Hepatocyte (in vitro differentiated cells): ENCODE data around the gene SLC1A4. TPM values are rescaled to one million over a fixed set of nuclear protein-coding genes. Genes with fewer than 3 reads are reported as not detected.

ENCODE experiments used
- DNase-seq: peaks from one replicate; pipeline ENCODE4 v3.0.0-alpha.2; 2016; ENCODE audit warnings: low spot score
- H2AFZ ChIP-seq: fragments of 200-600 bp; sonication (generic); 2 replicates; pipeline ENCODE4 v1.6.0; 2016; ENCODE audit warnings: antibody characterized with exemption, mild to moderate bottlenecking
- H3K27ac ChIP-seq: fragments of 200-600 bp; sonication (generic); 2 replicates; pipeline ENCODE4 v1.5.1; 2016; ENCODE audit warnings: mild to moderate bottlenecking
- H3K27me3 ChIP-seq: fragments of 200-600 bp; sonication (generic); 2 replicates; pipeline ENCODE4 v1.6.1; 2016
- H3K36me3 ChIP-seq: fragments of 200-600 bp; sonication (generic); replicated peaks from 2 replicates; pipeline ENCODE4 v1.5.1; 2016; ENCODE audit warnings: low read depth; ENCODE audit not compliant: insufficient read depth
- H3K4me1 ChIP-seq: fragments of 200-600 bp; sonication (generic); 2 replicates; pipeline ENCODE4 v1.5.1; 2016; ENCODE audit warnings: mild to moderate bottlenecking, moderate library complexity; ENCODE audit not compliant: insufficient read depth
- H3K4me2 ChIP-seq: fragments of 200-600 bp; sonication (generic); 2 replicates; pipeline ENCODE4 v1.6.0; 2016
- H3K4me3 ChIP-seq: fragments of 200-600 bp; sonication (generic); 2 replicates; pipeline ENCODE4 v1.5.1; 2016; ENCODE audit warnings: mild to moderate bottlenecking
- H3K79me2 ChIP-seq: fragments of 200-600 bp; sonication (generic); 2 replicates; pipeline ENCODE4 v1.6.0; 2017; ENCODE audit warnings: mild to moderate bottlenecking
- H3K9me2 ChIP-seq: fragments of 200-600 bp; sonication (generic); replicated peaks from 2 replicates; pipeline ENCODE4 v1.6.0; 2017; ENCODE audit warnings: mild to moderate bottlenecking; ENCODE audit not compliant: insufficient read depth
- H3K9me3 ChIP-seq: fragments of 200-600 bp; sonication (generic); 2 replicates; pipeline ENCODE4 v1.5.1; 2016; ENCODE audit warnings: low read depth, mild to moderate bottlenecking
- H4K20me1 ChIP-seq: fragments of 200-600 bp; sonication (generic); 2 replicates; pipeline ENCODE4 v1.6.0; 2016; ENCODE audit warnings: mild to moderate bottlenecking; ENCODE audit not compliant: insufficient read depth, poor library complexity, severe bottlenecking
- CTCF ChIP-seq: fragments of 200-600 bp; sonication (generic); IDR thresholded peaks from 2 replicates; pipeline ENCODE4 v1.5.1; 2016; ENCODE audit warnings: antibody characterized with exemption, mild to moderate bottlenecking; ENCODE audit not compliant: poor library complexity
- EZH2 ChIP-seq: fragments of 200-600 bp; sonication (generic); IDR thresholded peaks from 2 replicates; pipeline ENCODE4 v1.6.1; 2016; ENCODE audit warnings: antibody characterized with exemption, mild to moderate bottlenecking, borderline replicate concordance
- EZH2phosphoT487 ChIP-seq: fragments of 200-600 bp; sonication (generic); IDR thresholded peaks from one replicate; pipeline ENCODE4 v1.6.1; 2018; ENCODE audit warnings: antibody characterized with exemption, mild to moderate bottlenecking, low read depth, moderate library complexity; ENCODE audit not compliant: unreplicated experiment, severe bottlenecking
- WGBS: methylation state at CpG from one replicate; pipeline ENCODE4 v1.1.6; 2016; ENCODE audit warnings: low lambda C conversion rate; ENCODE audit errors: missing lambda C conversion rate; 5-methylcytosine and 5-hydroxymethylcytosine counted together
- polyA plus RNA-seq: library from polyadenylated mRNA; unstranded; fragments of >200 nt; fragmentation: Nextera tagmentation; extraction: Ambion mirVana; gene quantifications from 2 replicates; pipeline ENCODE4 v1.2.1, GENCODE V29; 2016
- total RNA-seq: library from RNA; depleted of rRNA; stranded (reverse); fragments of >200 nt; gene quantifications from 2 replicates; pipeline ENCODE4 v1.2.3, GENCODE V29; 2014

The SLC1A4 gene
- total and polyA plus RNA-seq, 2 experiments from 2014 or later, result 14.2 to 17.8 TPM

GRCh38 chr2:64976276-64976675 lies 12.9 kb upstream of the SLC1A4 start:
- no peak for TF ChIP-seq EZH2
- TF ChIP-seq EZH2phosphoT487, result no peak
- no peak for TF ChIP-seq CTCF
- Histone ChIP-seq H3K79me2 (no peaks in the 10 kb centered on the region), H3K36me3 (no peaks in the 10 kb centered on the region), H2AFZ (no peak overlapping the region), H3K4me1 (peaks cover under 1% of the 10 kb centered on the region), H3K4me3 (no peak overlapping the region), H3K27ac (no peak overlapping the region), H4K20me1 (no peaks in the 10 kb centered on the region), H3K9me2 (no peaks in the 10 kb centered on the region), H3K9me3 (no peaks in the 10 kb centered on the region), H3K4me2 (no peak overlapping the region), H3K27me3 (no peaks in the 10 kb centered on the region)
- WGBS, result 76% methylated on average over 1 of the region's 1 CpG
- DNase-seq, result no peak

DNA sequence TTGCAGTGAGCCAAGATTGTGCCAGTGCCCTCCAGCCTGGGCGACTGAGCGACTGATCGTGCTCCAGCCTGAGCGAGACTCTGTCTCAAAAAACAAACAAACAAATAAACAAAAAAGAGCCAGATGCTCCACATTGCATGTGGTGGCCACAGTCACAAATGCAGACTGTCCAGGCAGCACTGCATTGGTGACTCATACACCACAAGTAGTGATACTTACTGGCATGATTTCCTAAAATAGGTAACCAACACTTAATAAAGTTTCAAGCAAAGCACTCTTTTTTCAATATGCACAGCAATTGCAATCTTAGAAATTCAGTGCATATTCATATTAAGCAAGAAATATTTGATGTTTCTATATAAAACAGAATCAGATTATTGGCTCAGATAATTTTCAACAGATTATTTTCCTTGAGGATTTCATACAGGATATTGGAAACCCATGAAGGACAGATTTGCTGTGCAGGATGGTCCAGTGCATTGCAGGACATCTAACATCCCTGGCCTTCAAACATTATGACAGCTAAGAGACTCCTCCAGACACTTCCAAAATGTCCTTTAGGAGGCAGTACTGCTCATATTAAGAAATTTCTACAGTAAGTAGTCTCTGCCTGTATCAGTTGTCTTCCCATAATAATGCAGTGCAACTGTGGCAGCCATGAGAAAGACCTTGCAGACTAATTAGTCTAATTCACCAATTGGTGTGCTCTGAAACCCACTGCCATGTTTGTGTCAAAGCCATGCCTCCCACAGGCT lies 10.5 kb upstream of the SLC1A4 start:
- no peak overlapping the region for H3K4me2 ChIP-seq
- H4K20me1 ChIP-seq, result no peaks in the 10 kb centered on the region
- H2AFZ ChIP-seq, result no peak overlapping the region
- H3K4me3 ChIP-seq, result no peak overlapping the region
- 94% methylated on average over 4 of the region's 4 CpGs for WGBS
- H3K9me2 ChIP-seq, result no peaks in the 10 kb centered on the region
- H3K9me3 ChIP-seq, result no peaks in the 10 kb centered on the region
- TF ChIP-seq EZH2, result no peak
- DNase-seq, result no peak
- no peaks in the 10 kb centered on the region for H3K27me3 ChIP-seq
- H3K79me2 ChIP-seq, result no peaks in the 10 kb centered on the region
- H3K4me1 ChIP-seq, result peaks cover 7% of the 10 kb centered on the region
- H3K36me3 ChIP-seq, result no peaks in the 10 kb centered on the region
- H3K27ac ChIP-seq, result no peak overlapping the region

DNA sequence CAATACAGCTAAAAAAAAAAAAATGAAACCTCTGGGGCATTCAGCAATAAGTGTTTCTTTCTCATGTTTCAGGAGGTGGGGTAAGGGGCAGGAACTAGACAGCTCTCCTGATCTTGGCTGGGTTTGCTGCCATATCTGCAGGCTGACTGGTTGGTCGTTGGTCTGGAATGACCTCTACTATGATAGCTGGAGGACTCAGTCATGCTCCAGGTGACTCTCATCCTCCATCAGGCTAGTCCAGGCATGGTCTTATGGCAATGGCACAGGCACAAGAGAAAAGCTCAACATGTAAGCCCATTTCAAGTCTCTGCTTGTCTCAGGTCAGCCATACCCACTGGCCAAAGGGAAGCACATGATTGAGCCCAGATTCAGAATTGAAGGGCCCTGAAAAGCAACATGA lies 9.5 kb upstream of the SLC1A4 start:
- H3K4me1 ChIP-seq, result peaks cover 7% of the 10 kb centered on the region
- no peaks in the 10 kb centered on the region for H4K20me1 ChIP-seq
- no peaks in the 10 kb centered on the region for H3K36me3 ChIP-seq
- no peak for DNase-seq
- H3K27ac ChIP-seq, result no peak overlapping the region
- 73% methylated on average over 1 of the region's 1 CpG for WGBS
- H2AFZ ChIP-seq, result no peak overlapping the region
- no peak overlapping the region for H3K4me2 ChIP-seq
- no peaks in the 10 kb centered on the region for H3K9me2 ChIP-seq
- H3K4me3 ChIP-seq, result no peak overlapping the region
- no peaks in the 10 kb centered on the region for H3K79me2 ChIP-seq
- no peaks in the 10 kb centered on the region for H3K27me3 ChIP-seq
- H3K9me3 ChIP-seq, result no peaks in the 10 kb centered on the region
- no peak for TF ChIP-seq CTCF
- TF ChIP-seq EZH2phosphoT487, result no peak
- TF ChIP-seq EZH2, result no peak

DNA sequence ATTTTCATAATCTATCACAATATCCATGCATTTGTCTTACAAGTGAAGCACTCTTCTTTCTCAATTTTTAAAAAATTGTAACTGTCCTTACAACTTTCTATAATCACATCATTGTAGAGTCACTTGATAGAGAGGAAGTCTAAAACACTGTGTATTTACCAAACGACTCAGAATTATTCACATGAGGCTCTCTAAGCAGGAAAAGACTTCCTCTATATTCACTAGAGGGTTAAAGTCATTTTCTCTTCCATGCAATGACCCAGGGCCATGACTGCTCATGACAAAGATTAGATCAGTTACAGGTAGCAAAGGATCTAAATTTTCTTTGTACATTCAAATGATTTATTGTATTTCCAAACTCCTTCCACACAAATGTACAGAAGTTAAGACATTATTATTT lies 9.0 kb upstream of the SLC1A4 start:
- no peak for TF ChIP-seq EZH2phosphoT487
- no peak for TF ChIP-seq EZH2
- no peak for TF ChIP-seq CTCF
- no peak overlapping the region for H3K4me2 ChIP-seq
- H3K9me2 ChIP-seq, result no peaks in the 10 kb centered on the region
- H2AFZ ChIP-seq, result no peak overlapping the region
- H3K36me3 ChIP-seq, result no peaks in the 10 kb centered on the region
- no peak overlapping the region for H3K4me3 ChIP-seq
- H3K27ac ChIP-seq, result no peak overlapping the region
- no peaks in the 10 kb centered on the region for H4K20me1 ChIP-seq
- H3K4me1 ChIP-seq, result peaks cover 7% of the 10 kb centered on the region
- 58% methylated on average over 1 of the region's 1 CpG for WGBS
- no peak for DNase-seq
- H3K27me3 ChIP-seq, result no peaks in the 10 kb centered on the region
- no peaks in the 10 kb centered on the region for H3K9me3 ChIP-seq
- H3K79me2 ChIP-seq, result no peaks in the 10 kb centered on the region
